Erythroblast (primary cell): Measurements from ENCODE around the gene PDE2A.

Source experiments
- GATA1 ChIP-seq: IDR thresholded peaks from 2 replicates; pipeline ENCODE4 v1.6.1; 2011; ENCODE audit warnings: low read depth, mild to moderate bottlenecking, control low read depth, low read length, moderate library complexity
- POLR2A ChIP-seq: IDR thresholded peaks from 2 replicates; pipeline ENCODE4 v1.6.1; 2011; ENCODE audit warnings: mild to moderate bottlenecking, low read length

DNA sequence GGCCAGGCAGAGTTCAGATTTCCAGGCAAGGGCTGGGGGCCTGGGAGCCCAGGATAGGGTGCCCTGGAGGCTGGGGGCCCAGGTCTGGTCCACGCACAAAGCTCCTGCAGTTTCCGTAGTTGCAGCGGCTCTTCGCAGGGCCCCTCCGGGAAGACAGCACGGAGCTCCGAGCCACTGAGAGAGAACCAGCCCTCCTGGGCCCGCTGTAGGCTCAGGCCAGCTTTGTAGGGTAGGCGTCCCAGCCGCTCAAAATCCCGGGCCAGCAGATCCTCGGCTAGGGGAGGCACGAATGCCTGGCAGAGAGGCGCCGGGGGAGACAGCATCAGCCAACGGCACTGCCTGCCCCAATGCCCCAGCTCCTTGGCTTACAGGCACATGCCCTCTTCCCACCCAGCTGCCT is 23.6 kb upstream of the PDE2A start:
- TF ChIP-seq POLR2A = no peak
- no peak for TF ChIP-seq GATA1
